Measurements from ENCODE around the gene GXYLT1. TPM values are rescaled to one million over a fixed set of nuclear protein-coding genes. Genes with fewer than 3 reads are reported as not detected.
"Not testable (repeated sequence)": the region's sequence is repeated elsewhere in the genome, so short reads cannot be mapped to it uniquely, and the experiment has no call there.

Gene GXYLT1
- total and polyA plus RNA-seq, 10 donors, result 1.6 to 21.7 (median 12.5) TPM

DNA sequence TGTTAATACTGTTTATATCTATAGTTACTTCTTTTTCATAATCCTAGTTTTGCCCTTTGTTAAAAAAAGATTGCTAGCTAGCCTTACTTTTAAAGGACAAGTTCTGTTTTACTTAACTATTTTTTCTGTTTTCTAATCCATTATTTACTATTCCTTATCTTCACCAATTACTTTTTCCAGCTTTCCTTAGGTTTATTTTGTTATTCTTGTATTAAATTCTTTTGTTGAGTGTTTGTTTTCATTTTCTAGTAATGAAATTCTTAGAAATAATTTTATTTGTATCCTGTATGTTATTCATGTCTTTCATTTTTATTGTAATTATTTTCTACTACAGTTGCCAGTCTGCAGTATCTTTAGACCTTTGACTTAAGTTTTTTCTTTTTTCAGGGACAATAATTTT is 45.7 kb upstream of the GXYLT1 start:
- Histone ChIP-seq H3K36me3 (peaks cover 0 to 44% (median 13%) of the 10 kb centered on the region in 6 donors), H3K4me1 (peaks cover 0 to 24% (median 10%) of the 10 kb centered on the region in 6 donors)
- intact Hi-C loops (cut with DNase I; ENCODE audit: low total_unique reads), result no loop called here

GRCh38 chr12:42188275-42188674 is 43.6 kb upstream of the GXYLT1 start:
- 95 to 100% (median 97%) methylated on average over 3 of the region's 3 CpGs for WGBS, 5 donors
- intact Hi-C loops (cut with DNase I; ENCODE audit: low total_unique reads), result not testable (repeated sequence)

More for the DNA sequence above, 45.7 kb upstream of the GXYLT1 start:
- no peak for TF ChIP-seq POLR2A (IDR thresholded peaks at IDR 0.05)
- no peak for TF ChIP-seq POLR2AphosphoS5 (IDR thresholded peaks at IDR 0.05)
- TF ChIP-seq, protein P1, sequence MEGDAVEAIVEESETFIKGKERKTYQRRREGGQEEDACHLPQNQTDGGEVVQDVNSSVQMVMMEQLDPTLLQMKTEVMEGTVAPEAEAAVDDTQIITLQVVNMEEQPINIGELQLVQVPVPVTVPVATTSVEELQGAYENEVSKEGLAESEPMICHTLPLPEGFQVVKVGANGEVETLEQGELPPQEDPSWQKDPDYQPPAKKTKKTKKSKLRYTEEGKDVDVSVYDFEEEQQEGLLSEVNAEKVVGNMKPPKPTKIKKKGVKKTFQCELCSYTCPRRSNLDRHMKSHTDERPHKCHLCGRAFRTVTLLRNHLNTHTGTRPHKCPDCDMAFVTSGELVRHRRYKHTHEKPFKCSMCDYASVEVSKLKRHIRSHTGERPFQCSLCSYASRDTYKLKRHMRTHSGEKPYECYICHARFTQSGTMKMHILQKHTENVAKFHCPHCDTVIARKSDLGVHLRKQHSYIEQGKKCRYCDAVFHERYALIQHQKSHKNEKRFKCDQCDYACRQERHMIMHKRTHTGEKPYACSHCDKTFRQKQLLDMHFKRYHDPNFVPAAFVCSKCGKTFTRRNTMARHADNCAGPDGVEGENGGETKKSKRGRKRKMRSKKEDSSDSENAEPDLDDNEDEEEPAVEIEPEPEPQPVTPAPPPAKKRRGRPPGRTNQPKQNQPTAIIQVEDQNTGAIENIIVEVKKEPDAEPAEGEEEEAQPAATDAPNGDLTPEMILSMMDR (IDR thresholded peaks at IDR 0.05 in 8 of 11, conservative IDR thresholded peaks at IDR 0.05 in 3 of 11), result no peak
- Histone ChIP-seq H3K27me3 (replicated peaks in 1 of 7) (no peaks in the 10 kb centered on the region), H3K9me3 (no peaks in the 10 kb centered on the region), H3K27ac (no peak overlapping the region), H3K4me3 (no peak overlapping the region)
- no peak for DNase-seq

DNA sequence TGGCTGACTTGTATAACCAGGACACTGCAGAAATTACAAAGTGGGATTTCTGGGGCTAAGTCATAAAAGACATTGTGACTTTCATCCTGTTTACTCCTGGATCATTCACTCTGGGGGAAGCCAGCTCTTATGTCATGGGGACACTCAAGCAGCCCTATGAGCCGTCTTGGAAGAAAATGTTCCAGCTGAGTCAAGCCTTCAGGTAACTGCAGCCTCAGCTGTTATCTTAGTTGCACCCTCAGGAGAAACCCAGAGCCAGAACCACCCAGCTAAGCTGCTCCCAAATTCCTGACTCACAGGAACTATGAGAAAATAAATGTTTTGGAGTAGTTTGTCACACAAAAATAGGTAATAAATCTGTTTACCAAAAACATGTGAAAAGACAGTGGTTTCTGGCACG is 43.1 kb upstream of the GXYLT1 start:
- Histone ChIP-seq H3K4me3 (no peak overlapping the region), H3K9me3 (no peaks in the 10 kb centered on the region), H3K27ac (no peak overlapping the region), H3K36me3 (peaks cover 0 to 30% (median 5%) of the 10 kb centered on the region in 6 donors), H3K4me1 (peaks cover 0 to 24% (median 10%) of the 10 kb centered on the region in 6 donors), H3K27me3 (replicated peaks in 1 of 7) (no peaks in the 10 kb centered on the region)
- intact Hi-C loops (cut with DNase I; ENCODE audit: low total_unique reads), result no loop called here
- TF ChIP-seq, protein P1 (IDR thresholded peaks at IDR 0.05 in 8 of 11, conservative IDR thresholded peaks at IDR 0.05 in 3 of 11), result no peak
- TF ChIP-seq POLR2AphosphoS5 (IDR thresholded peaks at IDR 0.05) (no peak), POLR2A (IDR thresholded peaks at IDR 0.05) (no peak)
- no peak for DNase-seq
- 62 to 97% (median 74%) methylated on average over 2 of the region's 2 CpGs for WGBS, 5 donors

More at GRCh38 chr12:42188275-42188674, 43.6 kb upstream of the GXYLT1 start:
- H3K9me3 ChIP-seq; H3K4me3 ChIP-seq; DNase-seq; H3K27ac ChIP-seq; H3K27me3 ChIP-seq (replicated peaks in 1 of 7): not testable (repeated sequence)
- Histone ChIP-seq H3K36me3 (peaks cover 0 to 35% (median 8%) of the 10 kb centered on the region in 6 donors), H3K4me1 (peaks cover 0 to 24% (median 10%) of the 10 kb centered on the region in 6 donors)

DNA sequence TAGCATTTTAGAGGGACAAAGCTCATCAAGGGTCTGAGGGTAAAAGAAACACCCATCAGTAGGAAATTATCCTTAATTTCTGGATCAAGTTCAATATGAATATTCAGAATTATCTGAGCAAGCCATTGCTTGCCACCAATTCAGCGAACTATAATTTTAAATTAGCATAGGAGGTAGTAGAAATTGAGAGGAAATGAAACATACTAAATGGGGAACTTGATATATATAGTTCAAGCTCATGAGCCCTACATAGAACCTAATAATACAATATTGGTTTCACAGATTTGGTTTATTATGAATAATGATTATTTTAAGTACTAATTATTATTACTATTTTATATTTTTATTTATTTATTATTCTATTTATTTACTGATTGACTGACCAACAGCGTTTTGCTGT is 42.1 kb upstream of the GXYLT1 start:
- peaks cover 0 to 34% (median 10%) of the 10 kb centered on the region in 6 donors for H3K4me1 ChIP-seq
- 60 to 78% (median 74%) methylated on average over 2 of the region's 2 CpGs for WGBS, 5 donors
- H3K9me3 ChIP-seq, result no peaks in the 10 kb centered on the region
- intact Hi-C loops (cut with DNase I; ENCODE audit: low total_unique reads), result no loop called here
- H3K27ac ChIP-seq, result no peak overlapping the region
- no peaks in the 10 kb centered on the region for H3K27me3 ChIP-seq (replicated peaks in 1 of 7)
- peaks cover 0 to 20% (median 2%) of the 10 kb centered on the region in 6 donors for H3K36me3 ChIP-seq
- H3K4me3 ChIP-seq, result no peak overlapping the region
- no peak for DNase-seq
- TF ChIP-seq POLR2AphosphoS5 (IDR thresholded peaks at IDR 0.05) (no peak), POLR2A (IDR thresholded peaks at IDR 0.05) (no peak)
- TF ChIP-seq, protein P1 (IDR thresholded peaks at IDR 0.05 in 8 of 11, conservative IDR thresholded peaks at IDR 0.05 in 3 of 11), result no peak

DNA sequence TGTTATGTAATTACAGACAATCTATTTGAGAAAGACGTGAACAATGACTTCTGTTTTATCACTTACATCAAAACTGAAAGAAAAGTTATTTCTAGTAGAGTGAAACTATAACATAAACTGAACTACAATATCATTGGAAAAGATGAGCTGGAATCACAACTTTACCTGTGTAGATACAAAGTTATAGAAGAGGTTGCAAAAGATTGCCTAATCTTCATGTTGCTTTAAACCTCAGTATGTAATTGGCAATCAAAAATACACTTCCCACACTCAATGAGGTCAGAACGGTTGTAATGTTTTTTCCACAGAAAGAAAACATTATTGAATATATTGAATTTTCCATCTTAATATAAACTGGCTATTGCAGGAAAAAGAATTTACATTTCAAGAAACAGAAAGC is 37.7 kb upstream of the GXYLT1 start:
- WGBS, 5 donors, result 41 to 75% (median 64%) methylated on average over 2 of the region's 2 CpGs
- TF ChIP-seq POLR2AphosphoS5 (IDR thresholded peaks at IDR 0.05), result no peak
- TF ChIP-seq POLR2A (IDR thresholded peaks at IDR 0.05), result no peak
- TF ChIP-seq, protein P1 (IDR thresholded peaks at IDR 0.05 in 8 of 11, conservative IDR thresholded peaks at IDR 0.05 in 3 of 11), result no peak
- peaks cover 0 to 40% (median 0%) of the 10 kb centered on the region in 6 donors for H3K36me3 ChIP-seq
- H3K9me3 ChIP-seq, result no peaks in the 10 kb centered on the region
- no peak overlapping the region for H3K4me3 ChIP-seq
- peaks cover 0 to 34% (median 8%) of the 10 kb centered on the region in 6 donors for H3K4me1 ChIP-seq
- H3K27me3 ChIP-seq (replicated peaks in 1 of 7), result no peaks in the 10 kb centered on the region
- no peak for DNase-seq
- no peak overlapping the region for H3K27ac ChIP-seq
- intact Hi-C loops (cut with DNase I; ENCODE audit: low total_unique reads), result no loop called here

Data from spleen (tissue), 11 donors.